Astrocyte (in vitro differentiated cells and primary cell): ENCODE results near the gene ARID5B. TPM values are rescaled to one million over a fixed set of nuclear protein-coding genes. Genes with fewer than 3 reads are reported as not detected.

ENCODE experiments used
- DNase-seq: peaks from one replicate; pipeline ENCODE4 v3.0.0-alpha.2; 2010; ENCODE audit warnings: low read depth
- FAIRE-seq: peaks from 2 replicates; lab custom pipeline; 2011; peaks lifted over from hg19 to GRCh38; lab: Jason Lieb, UNC
- H2AFZ ChIP-seq: 2 replicates; pipeline ENCODE4 v1.6.0; 2012; ENCODE audit warnings: low read depth, low read length, inconsistent platforms
- H3K27ac ChIP-seq: 2 replicates; pipeline ENCODE4 v1.5.1; 2011; ENCODE audit warnings: low read depth, low read length, inconsistent platforms
- H3K27me3 ChIP-seq: 2 replicates; pipeline ENCODE4 v1.6.0; 2011; ENCODE audit warnings: low read length, inconsistent platforms; ENCODE audit not compliant: insufficient read depth
- H3K36me3 ChIP-seq: 2 replicates; pipeline ENCODE4 v1.5.1; 2011; ENCODE audit warnings: low read length, inconsistent platforms; ENCODE audit not compliant: insufficient read depth
- H3K4me1 ChIP-seq: 2 replicates; pipeline ENCODE4 v1.5.1; 2011; ENCODE audit warnings: low read length, inconsistent platforms; ENCODE audit not compliant: insufficient read depth
- H3K4me2 ChIP-seq: 2 replicates; pipeline ENCODE4 v1.6.0; 2012; ENCODE audit warnings: low read length, inconsistent platforms
- H3K4me3 ChIP-seq: 2 replicates; pipeline ENCODE4 v1.5.1; 2011; ENCODE audit warnings: low read depth, mild to moderate bottlenecking, low read length, inconsistent platforms; ENCODE audit not compliant: insufficient read depth
- H3K79me2 ChIP-seq: 2 replicates; pipeline ENCODE4 v1.6.0; 2012; ENCODE audit warnings: mild to moderate bottlenecking, low read length, inconsistent platforms; ENCODE audit not compliant: insufficient read depth
- H3K9ac ChIP-seq: 2 replicates; pipeline ENCODE4 v1.6.0; 2012; ENCODE audit warnings: mild to moderate bottlenecking, low read length, inconsistent platforms
- H3K9me3 ChIP-seq: 2 replicates; pipeline ENCODE4 v1.5.1; 2012; ENCODE audit warnings: low read depth, mild to moderate bottlenecking, low read length, inconsistent platforms; ENCODE audit not compliant: insufficient read depth
- H4K20me1 ChIP-seq: 2 replicates; pipeline ENCODE4 v1.6.0; 2012; ENCODE audit warnings: low read length, inconsistent platforms; ENCODE audit not compliant: insufficient read depth
- H3K27ac Mint-ChIP-seq: one replicate; pipeline ENCODE4 v1.8.0; 2021; ENCODE audit warnings: mild to moderate bottlenecking, mixed read lengths; ENCODE audit not compliant: unreplicated experiment
- H3K27me3 Mint-ChIP-seq: one replicate; pipeline ENCODE4 v1.8.0; 2021; ENCODE audit warnings: low read depth, mixed read lengths; ENCODE audit not compliant: unreplicated experiment
- H3K36me3 Mint-ChIP-seq: one replicate; pipeline ENCODE4 v1.8.0; 2021; ENCODE audit warnings: low read depth, mixed read lengths; ENCODE audit not compliant: unreplicated experiment
- H3K4me1 Mint-ChIP-seq: one replicate; pipeline ENCODE4 v1.8.0; 2021; ENCODE audit warnings: low read depth, mixed read lengths; ENCODE audit not compliant: unreplicated experiment
- H3K4me3 Mint-ChIP-seq: one replicate; pipeline ENCODE4 v1.8.0; 2021; ENCODE audit warnings: mild to moderate bottlenecking, moderate library complexity, mixed read lengths; ENCODE audit not compliant: unreplicated experiment
- H3K9me3 Mint-ChIP-seq: one replicate; pipeline ENCODE4 v1.8.0; 2021; ENCODE audit warnings: mild to moderate bottlenecking, mixed read lengths; ENCODE audit not compliant: unreplicated experiment
- EZH2 ChIP-seq: IDR thresholded peaks from 2 replicates; pipeline ENCODE4 v1.6.1; 2012; ENCODE audit warnings: mild to moderate bottlenecking, low read length, inconsistent platforms; ENCODE audit not compliant: insufficient read depth
- total RNA-seq: library from RNA; stranded (reverse); gene quantifications from 2 replicates; pipeline ENCODE4 v1.2.1, GENCODE V29; 2021
- TF ChIP-seq, protein P1 (sequence below): IDR thresholded peaks from 2 replicates; pipeline ENCODE4 v1.5.1; 2011; ENCODE audit warnings: low read depth, mild to moderate bottlenecking, inconsistent platforms, low read length, moderate library complexity; ENCODE audit not compliant: insufficient read depth

ARID5B gene
- total RNA-seq, 1 donor from 2014 or later = 66.0 TPM

DNA sequence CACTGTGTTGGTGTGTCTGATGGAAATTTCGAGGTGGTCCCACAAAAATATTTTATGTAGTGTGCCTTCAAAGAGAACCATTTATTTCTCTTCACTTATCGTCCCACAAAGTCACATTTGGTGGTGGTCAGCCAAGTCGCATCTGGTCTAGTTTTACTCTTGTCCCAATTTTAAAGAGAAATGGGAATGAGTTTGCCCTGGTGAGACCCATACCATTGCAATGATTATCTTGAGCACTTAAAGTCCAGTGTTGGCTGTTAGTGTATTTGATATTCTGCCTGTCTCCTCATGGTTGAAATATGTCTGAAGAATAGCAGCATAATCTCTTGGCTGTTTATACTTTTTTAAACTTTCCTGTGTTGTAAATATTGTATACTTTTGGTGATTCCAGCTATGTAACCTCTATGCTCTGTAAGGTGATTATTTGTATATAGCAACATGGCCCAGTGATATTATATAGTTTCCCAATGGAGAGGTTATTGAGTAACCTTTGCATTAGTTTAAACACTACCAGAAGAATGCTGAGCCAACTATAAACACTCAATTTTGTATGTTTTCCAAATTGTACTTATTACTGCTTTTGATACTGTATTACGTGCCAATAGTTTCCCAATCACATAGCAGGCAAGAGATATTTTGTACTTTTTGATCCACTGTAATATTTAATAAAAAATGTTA, 194.9 kb downstream of the ARID5B start:
- Histone ChIP-seq H3K4me1 (peaks cover 43% of the 10 kb centered on the region), H3K4me2 (no peak overlapping the region), H2AFZ (no peak overlapping the region), H3K4me3 (no peak overlapping the region), H3K79me2 (peaks cover 36% of the 10 kb centered on the region), H4K20me1 (peaks cover 11% of the 10 kb centered on the region), H3K36me3 (peaks cover 20% of the 10 kb centered on the region), H3K9me3 (no peaks in the 10 kb centered on the region), H3K9ac (no peak overlapping the region), H3K27ac (peak overlapping the region; percentile 76), H3K27me3 (no peaks in the 10 kb centered on the region)
- Mint-ChIP-seq H3K4me3 (peak overlapping the region; percentile 23), H3K4me1 (peaks cover 51% of the 10 kb centered on the region), H3K27ac (peak overlapping the region; percentile 96), H3K27me3 (no peaks in the 10 kb centered on the region), H3K9me3 (peaks cover 5% of the 10 kb centered on the region), H3K36me3 (peaks cover 15% of the 10 kb centered on the region)
- no peak for FAIRE-seq
- TF ChIP-seq, protein P1, sequence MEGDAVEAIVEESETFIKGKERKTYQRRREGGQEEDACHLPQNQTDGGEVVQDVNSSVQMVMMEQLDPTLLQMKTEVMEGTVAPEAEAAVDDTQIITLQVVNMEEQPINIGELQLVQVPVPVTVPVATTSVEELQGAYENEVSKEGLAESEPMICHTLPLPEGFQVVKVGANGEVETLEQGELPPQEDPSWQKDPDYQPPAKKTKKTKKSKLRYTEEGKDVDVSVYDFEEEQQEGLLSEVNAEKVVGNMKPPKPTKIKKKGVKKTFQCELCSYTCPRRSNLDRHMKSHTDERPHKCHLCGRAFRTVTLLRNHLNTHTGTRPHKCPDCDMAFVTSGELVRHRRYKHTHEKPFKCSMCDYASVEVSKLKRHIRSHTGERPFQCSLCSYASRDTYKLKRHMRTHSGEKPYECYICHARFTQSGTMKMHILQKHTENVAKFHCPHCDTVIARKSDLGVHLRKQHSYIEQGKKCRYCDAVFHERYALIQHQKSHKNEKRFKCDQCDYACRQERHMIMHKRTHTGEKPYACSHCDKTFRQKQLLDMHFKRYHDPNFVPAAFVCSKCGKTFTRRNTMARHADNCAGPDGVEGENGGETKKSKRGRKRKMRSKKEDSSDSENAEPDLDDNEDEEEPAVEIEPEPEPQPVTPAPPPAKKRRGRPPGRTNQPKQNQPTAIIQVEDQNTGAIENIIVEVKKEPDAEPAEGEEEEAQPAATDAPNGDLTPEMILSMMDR = no peak
- no peak for TF ChIP-seq EZH2
- DNase-seq = no peak

DNA sequence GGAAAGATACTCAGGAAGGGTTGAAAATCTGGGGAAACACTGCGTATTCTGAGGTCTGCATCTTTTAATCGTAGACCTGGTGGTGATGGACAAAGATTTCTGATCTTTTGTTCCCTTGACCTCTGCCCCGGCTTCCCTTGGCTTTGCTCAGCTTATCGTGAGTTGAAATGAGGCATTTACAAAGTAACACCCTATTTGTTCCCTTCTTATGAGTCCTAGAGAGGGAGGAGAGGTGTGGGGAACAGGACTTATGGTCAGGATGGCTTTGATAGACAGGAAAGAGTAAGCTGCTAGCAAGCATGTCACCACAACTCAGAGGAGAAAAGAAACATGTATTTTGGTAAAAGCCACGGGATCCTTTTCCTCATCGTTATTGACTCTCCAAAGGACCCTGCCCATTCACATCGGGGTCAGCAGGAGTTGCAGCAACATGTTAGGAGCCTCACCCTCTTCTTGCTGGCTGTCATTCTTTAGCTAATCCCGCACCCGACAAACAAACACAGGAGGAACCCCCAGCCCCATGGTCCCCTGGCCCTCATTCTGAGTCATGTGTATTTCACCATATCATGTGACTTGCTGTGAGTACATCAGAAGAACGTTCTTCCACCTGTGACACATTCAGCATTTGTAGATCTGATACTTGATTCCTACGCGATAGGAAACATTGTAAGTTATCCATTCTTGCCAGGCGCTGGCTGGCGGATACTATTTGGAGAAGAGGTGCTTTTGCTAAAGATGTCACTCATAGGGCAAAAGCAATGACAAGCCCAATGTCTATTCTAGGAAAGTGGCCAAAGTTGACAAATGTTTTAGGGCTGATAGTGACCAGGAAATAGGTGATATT, 197.0 kb downstream of the ARID5B start:
- H3K4me1 Mint-ChIP-seq = peaks cover 37% of the 10 kb centered on the region
- H3K36me3 ChIP-seq = no peaks in the 10 kb centered on the region
- H3K4me1 ChIP-seq = peaks cover 30% of the 10 kb centered on the region
- no peaks in the 10 kb centered on the region for H3K9me3 ChIP-seq
- H3K27me3 ChIP-seq = no peaks in the 10 kb centered on the region
- H3K27ac Mint-ChIP-seq = no peak overlapping the region
- H3K36me3 Mint-ChIP-seq = no peaks in the 10 kb centered on the region
- TF ChIP-seq, protein P1 = no peak
- TF ChIP-seq EZH2 = no peak
- peaks cover 19% of the 10 kb centered on the region for H3K79me2 ChIP-seq
- DNase-seq = peak; percentile 32
- H3K4me2 ChIP-seq = no peak overlapping the region
- H4K20me1 ChIP-seq = no peaks in the 10 kb centered on the region
- no peak overlapping the region for H3K4me3 ChIP-seq
- no peak overlapping the region for H3K27ac ChIP-seq
- no peaks in the 10 kb centered on the region for H3K27me3 Mint-ChIP-seq
- peaks cover 5% of the 10 kb centered on the region for H3K9me3 Mint-ChIP-seq
- FAIRE-seq = no peak
- H3K9ac ChIP-seq = no peak overlapping the region
- no peak overlapping the region for H2AFZ ChIP-seq
- no peak overlapping the region for H3K4me3 Mint-ChIP-seq
